Psoas muscle (tissue), 8 donors: ENCODE measurements around the gene GREB1L. TPM values are rescaled to one million over a fixed set of nuclear protein-coding genes. Genes with fewer than 3 reads are reported as not detected.

Experiments used
- ATAC-seq, 4 donors: fragments of 200-7000 bp; cut with Tn5 transposase; one replicate each; pipeline ENCODE4 v1.9.1; 2020; ENCODE audit warnings: moderate library complexity in 3 of 4, mild to moderate bottlenecking in 2 of 4
- DNase-seq, 2 donors: peaks; one replicate each; pipeline ENCODE4 v3.0.0-alpha.2; 2020
- H3K27ac ChIP-seq: fragments of 200-600 bp; one replicate; pipeline ENCODE4 v1.8.0; 2022
- H3K27me3 ChIP-seq, 3 donors: fragments of 200-600 bp in 1 of 3; one replicate each; pipeline versions ENCODE4 v1.6.1 to v1.8.0; 2013 to 2022; ENCODE audit warnings: low read length in 2 of 3, mild to moderate bottlenecking in 2 of 3, moderate library complexity in 1 of 3; ENCODE audit not compliant: insufficient read depth in 3 of 3
- H3K36me3 ChIP-seq, 2 donors: fragments of 200-600 bp in 1 of 2; one replicate each; pipeline versions ENCODE4 v1.6.1 to v1.8.0; 2013 to 2022; ENCODE audit warnings: low read depth in 1 of 2, mild to moderate bottlenecking in 1 of 2, moderate library complexity in 1 of 2; ENCODE audit not compliant: insufficient read depth in 1 of 2
- H3K4me1 ChIP-seq: fragments of 200-600 bp; one replicate; pipeline ENCODE4 v1.8.0; 2022
- H3K4me3 ChIP-seq: fragments of 200-600 bp; one replicate; pipeline ENCODE4 v1.8.0; 2022; ENCODE audit warnings: mild to moderate bottlenecking
- H3K9me3 ChIP-seq: fragments of 200-600 bp; one replicate; pipeline ENCODE4 v1.8.0; 2022
- CTCF ChIP-seq: fragments of 200-600 bp; IDR thresholded peaks from one replicate; pipeline ENCODE4 v1.8.0; 2022; ENCODE audit warnings: antibody characterized with exemption
- intact Hi-C, 2 donors: fragments of 100-400 bp; cut with DNase I; formaldehyde crosslinking; loops; one replicate each; pipeline versions ENCODE4 v1.11.0 to v1.14.2; 2022
- polyA plus RNA-seq, 3 donors: library from polyadenylated mRNA; stranded (reverse); fragments of 200-250 nt; gene quantifications; one replicate each; pipeline ENCODE4 v1.2.3, GENCODE V29; 2013
- total RNA-seq, 4 donors: library from RNA; stranded (reverse); fragmentation: NEBNext Ultra II Directional in 2 of 4; extraction: Animal tissue kit (Norgen Biotek cat#: 25700) in 2 of 4; gene quantifications; one replicate each; pipeline versions ENCODE4 v1.2.1 to v1.2.4, GENCODE V29; 2021 to 2023
- donor health status: healthy with polysubstance abuse.
- donor health status: DM: no; HTN: no; CAD: no; lungs with moderate emphysema.
- donor health status: Bipolar disorder and iron deficiency.
- donor health status: healthy.
- donor health status: DM: yes; HTN: yes; CAD: no.
- donor health status: DM: no; HTN: no; CAD: no.
- donor health status: DM: no; HTN: no; CAD: no.
- donor health status: DM: yes; HTN: yes; CAD: no.

Gene GREB1L
- total and polyA plus RNA-seq, 7 donors = 0.59 to 11.3 (median 8.9) TPM

- Histone ChIP-seq H3K4me3 (no peak overlapping the region), H3K9me3 (no peaks in the 10 kb centered on the region), H3K36me3 (peaks cover 5 to 91% of the 10 kb centered on the region in 2 donors), H3K27me3 (no peaks in the 10 kb centered on the region), H3K27ac (no peak overlapping the region), H3K4me1 (no peaks in the 10 kb centered on the region)
- no peak for TF ChIP-seq CTCF
- ATAC-seq (peak in 2 of 4 donors; percentile 40 to 54), DNase-seq (no peak)
- intact Hi-C loops = no loop called here
Observed at GRCh38 chr18:21559195-21559594, 317.2 kb downstream of the GREB1L start.

GRCh38 chr18:21571772-21572171 lies 329.7 kb downstream of the GREB1L start:
- no peak overlapping the region for H3K27ac ChIP-seq
- DNase-seq = no peak
- no peak for TF ChIP-seq CTCF
- intact Hi-C loops = no loop called here
- peak in 1 of 4 donors; percentile 47 for ATAC-seq
- H3K4me1 ChIP-seq = peaks cover 15% of the 10 kb centered on the region
- H3K27me3 ChIP-seq = no peaks in the 10 kb centered on the region
- H3K4me3 ChIP-seq = no peak overlapping the region
- peaks cover 0 to 91% of the 10 kb centered on the region in 2 donors for H3K36me3 ChIP-seq
- H3K9me3 ChIP-seq = no peaks in the 10 kb centered on the region

Other genes with a start within 250 kb of the GREB1L start
- 10 to 100 TPM; 10.4 to 14.6 (median 12.3) TPM for gene ROCK1, start 130.4 kb upstream of the GREB1L start, total RNA-seq
- 10 to 100 TPM in 2 of 3 donors, 1 to 10 TPM in 1; 4.9 to 16.0 (median 13.5) TPM for gene ROCK1, start 130.4 kb upstream of the GREB1L start, polyA plus RNA-seq